WTC11 (cell line): ENCODE results near the gene DMPK. TPM values are rescaled to one million over a fixed set of nuclear protein-coding genes. Genes with fewer than 3 reads are reported as not detected.

Experiments
- ATAC-seq: fragments of 200-7000 bp; cut with Tn5 transposase; 2 replicates; pipeline ENCODE4 v1.10.0; 2021; ENCODE audit warnings: mild to moderate bottlenecking, moderate library complexity
- CTCF ChIA-PET: fragments of 300-600 bp; sonication (Branson Sonifier 250); formaldehyde crosslinking; loops from one replicate; lab custom pipeline; 2021; ENCODE audit warnings: antibody characterized with exemption; lab: Charles Lee
- POLR2A ChIA-PET: fragments of 350-600 bp; sonication (Branson Sonifier 250); formaldehyde crosslinking; loops from one replicate; lab custom pipeline; 2021; ENCODE audit warnings: antibody characterized with exemption; lab: Charles Lee
- DNase-seq: peaks from one replicate; pipeline ENCODE4 v3.0.0; 2021; ENCODE audit warnings: low spot score
- H3K27ac Mint-ChIP-seq: 2 replicates; pipeline ENCODE4 v1.8.0; 2021; ENCODE audit warnings: mixed read lengths
- H3K27me3 Mint-ChIP-seq: 2 replicates; pipeline ENCODE4 v1.8.0; 2021; ENCODE audit warnings: low read depth, mild to moderate bottlenecking, moderate library complexity, mixed read lengths
- H3K36me3 Mint-ChIP-seq: 2 replicates; pipeline ENCODE4 v1.8.0; 2021; ENCODE audit warnings: mixed read lengths
- H3K4me1 Mint-ChIP-seq: 2 replicates; pipeline ENCODE4 v1.8.0; 2022; ENCODE audit warnings: mixed read lengths
- H3K4me3 Mint-ChIP-seq: 2 replicates; pipeline ENCODE4 v1.8.0; 2021; ENCODE audit warnings: mild to moderate bottlenecking, moderate library complexity, mixed read lengths
- H3K9me3 Mint-ChIP-seq: 2 replicates; pipeline ENCODE4 v1.8.0; 2021; ENCODE audit warnings: mixed read lengths
- FOXK1 ChIP-seq: sonication (generic); formaldehyde crosslinking; IDR thresholded peaks from 2 replicates; pipeline ENCODE4 v1.8.0; 2022; ENCODE audit warnings: mild to moderate bottlenecking, moderate library complexity, missing genetic modification reagents
- MYBL2 ChIP-seq: sonication (generic); formaldehyde crosslinking; IDR thresholded peaks from 2 replicates; pipeline ENCODE4 v1.8.1; 2023; ENCODE audit warnings: mild to moderate bottlenecking, moderate library complexity, missing genetic modification reagents
- NFE2L1 ChIP-seq: sonication (generic); formaldehyde crosslinking; IDR thresholded peaks from 2 replicates; pipeline ENCODE4 v1.8.1; 2023; ENCODE audit warnings: missing genetic modification reagents
- NR3C1 ChIP-seq: sonication (generic); formaldehyde crosslinking; conservative IDR thresholded peaks from 2 replicates; pipeline ENCODE4 v1.8.1; 2023; ENCODE audit warnings: low read depth, mild to moderate bottlenecking, missing genetic modification reagents
- SP1 ChIP-seq: sonication (generic); formaldehyde crosslinking; conservative IDR thresholded peaks from 2 replicates; pipeline ENCODE4 v1.8.1; 2022; ENCODE audit warnings: missing genetic modification reagents
- ZNF219 ChIP-seq: sonication (generic); formaldehyde crosslinking; IDR thresholded peaks from 2 replicates; pipeline ENCODE4 v1.8.0; 2023; ENCODE audit warnings: missing genetic modification reagents, mild to moderate bottlenecking, borderline replicate concordance
- total RNA-seq: library from RNA; stranded (reverse); gene quantifications from 3 replicates; pipeline ENCODE4 v1.2.3, GENCODE V29; 2021
- TF ChIP-seq, protein P1 (sequence below): sonication (generic); formaldehyde crosslinking; IDR thresholded peaks from 2 replicates; pipeline ENCODE4 v1.8.0; 2022; ENCODE audit warnings: mild to moderate bottlenecking, missing genetic modification reagents
- TF ChIP-seq, protein P2 (sequence below): sonication (generic); formaldehyde crosslinking; IDR thresholded peaks from 2 replicates; pipeline ENCODE4 v1.8.0; 2022; ENCODE audit warnings: missing genetic modification reagents
- TF ChIP-seq, protein P3 (sequence below): sonication (generic); formaldehyde crosslinking; IDR thresholded peaks from 2 replicates; pipeline ENCODE4 v1.8.0; 2023; ENCODE audit warnings: mild to moderate bottlenecking, missing genetic modification reagents
- TF ChIP-seq, protein P4 (sequence below): sonication (generic); formaldehyde crosslinking; IDR thresholded peaks from 2 replicates; pipeline ENCODE4 v1.8.0; 2022; ENCODE audit warnings: mild to moderate bottlenecking, missing genetic modification reagents
- TF ChIP-seq, protein P5 (sequence below): sonication (generic); formaldehyde crosslinking; conservative IDR thresholded peaks from 2 replicates; pipeline ENCODE4 v1.8.1; 2023; ENCODE audit warnings: mild to moderate bottlenecking, low read depth, missing genetic modification reagents, moderate library complexity
- TF ChIP-seq, protein P6 (sequence below): sonication (generic); formaldehyde crosslinking; IDR thresholded peaks from 2 replicates; pipeline ENCODE4 v1.8.1; 2023; ENCODE audit warnings: mild to moderate bottlenecking, missing genetic modification reagents

DMPK gene
- total RNA-seq, 1 experiment from 2014 or later: 42.7 TPM

DNA sequence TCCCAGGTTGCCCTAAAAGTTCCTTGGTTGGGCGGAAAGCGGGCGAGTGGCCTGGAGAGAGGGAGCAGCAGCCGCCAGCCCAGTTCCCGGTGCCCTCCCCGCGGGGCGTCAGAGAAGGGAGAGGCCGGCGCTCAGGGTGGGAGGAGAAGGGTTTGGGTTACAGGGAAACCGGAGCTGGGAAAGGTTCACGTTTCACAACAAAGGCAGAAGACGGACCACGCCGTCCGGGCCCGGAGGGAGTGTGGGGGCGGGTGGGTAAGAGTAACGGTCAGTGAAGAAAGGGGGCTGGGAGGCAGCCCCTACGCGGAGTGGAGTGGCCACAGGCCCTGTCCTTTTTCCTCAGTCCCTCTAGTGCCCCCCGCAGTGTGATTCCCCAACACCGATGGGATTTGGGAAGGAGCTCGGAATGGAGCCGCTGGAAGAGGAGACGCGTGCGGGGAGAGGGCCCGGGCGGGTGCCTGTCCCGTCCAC, 14.8 kb downstream of the DMPK start (continued):
- TF ChIP-seq, protein P1, sequence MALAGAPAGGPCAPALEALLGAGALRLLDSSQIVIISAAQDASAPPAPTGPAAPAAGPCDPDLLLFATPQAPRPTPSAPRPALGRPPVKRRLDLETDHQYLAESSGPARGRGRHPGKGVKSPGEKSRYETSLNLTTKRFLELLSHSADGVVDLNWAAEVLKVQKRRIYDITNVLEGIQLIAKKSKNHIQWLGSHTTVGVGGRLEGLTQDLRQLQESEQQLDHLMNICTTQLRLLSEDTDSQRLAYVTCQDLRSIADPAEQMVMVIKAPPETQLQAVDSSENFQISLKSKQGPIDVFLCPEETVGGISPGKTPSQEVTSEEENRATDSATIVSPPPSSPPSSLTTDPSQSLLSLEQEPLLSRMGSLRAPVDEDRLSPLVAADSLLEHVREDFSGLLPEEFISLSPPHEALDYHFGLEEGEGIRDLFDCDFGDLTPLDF (CRISPR knock-in tag): no peak
- TF ChIP-seq, protein P2, sequence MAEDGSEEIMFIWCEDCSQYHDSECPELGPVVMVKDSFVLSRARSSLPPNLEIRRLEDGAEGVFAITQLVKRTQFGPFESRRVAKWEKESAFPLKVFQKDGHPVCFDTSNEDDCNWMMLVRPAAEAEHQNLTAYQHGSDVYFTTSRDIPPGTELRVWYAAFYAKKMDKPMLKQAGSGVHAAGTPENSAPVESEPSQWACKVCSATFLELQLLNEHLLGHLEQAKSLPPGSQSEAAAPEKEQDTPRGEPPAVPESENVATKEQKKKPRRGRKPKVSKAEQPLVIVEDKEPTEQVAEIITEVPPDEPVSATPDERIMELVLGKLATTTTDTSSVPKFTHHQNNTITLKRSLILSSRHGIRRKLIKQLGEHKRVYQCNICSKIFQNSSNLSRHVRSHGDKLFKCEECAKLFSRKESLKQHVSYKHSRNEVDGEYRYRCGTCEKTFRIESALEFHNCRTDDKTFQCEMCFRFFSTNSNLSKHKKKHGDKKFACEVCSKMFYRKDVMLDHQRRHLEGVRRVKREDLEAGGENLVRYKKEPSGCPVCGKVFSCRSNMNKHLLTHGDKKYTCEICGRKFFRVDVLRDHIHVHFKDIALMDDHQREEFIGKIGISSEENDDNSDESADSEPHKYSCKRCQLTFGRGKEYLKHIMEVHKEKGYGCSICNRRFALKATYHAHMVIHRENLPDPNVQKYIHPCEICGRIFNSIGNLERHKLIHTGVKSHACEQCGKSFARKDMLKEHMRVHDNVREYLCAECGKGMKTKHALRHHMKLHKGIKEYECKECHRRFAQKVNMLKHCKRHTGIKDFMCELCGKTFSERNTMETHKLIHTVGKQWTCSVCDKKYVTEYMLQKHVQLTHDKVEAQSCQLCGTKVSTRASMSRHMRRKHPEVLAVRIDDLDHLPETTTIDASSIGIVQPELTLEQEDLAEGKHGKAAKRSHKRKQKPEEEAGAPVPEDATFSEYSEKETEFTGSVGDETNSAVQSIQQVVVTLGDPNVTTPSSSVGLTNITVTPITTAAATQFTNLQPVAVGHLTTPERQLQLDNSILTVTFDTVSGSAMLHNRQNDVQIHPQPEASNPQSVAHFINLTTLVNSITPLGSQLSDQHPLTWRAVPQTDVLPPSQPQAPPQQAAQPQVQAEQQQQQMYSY: no peak
- TF ChIP-seq, protein P3, sequence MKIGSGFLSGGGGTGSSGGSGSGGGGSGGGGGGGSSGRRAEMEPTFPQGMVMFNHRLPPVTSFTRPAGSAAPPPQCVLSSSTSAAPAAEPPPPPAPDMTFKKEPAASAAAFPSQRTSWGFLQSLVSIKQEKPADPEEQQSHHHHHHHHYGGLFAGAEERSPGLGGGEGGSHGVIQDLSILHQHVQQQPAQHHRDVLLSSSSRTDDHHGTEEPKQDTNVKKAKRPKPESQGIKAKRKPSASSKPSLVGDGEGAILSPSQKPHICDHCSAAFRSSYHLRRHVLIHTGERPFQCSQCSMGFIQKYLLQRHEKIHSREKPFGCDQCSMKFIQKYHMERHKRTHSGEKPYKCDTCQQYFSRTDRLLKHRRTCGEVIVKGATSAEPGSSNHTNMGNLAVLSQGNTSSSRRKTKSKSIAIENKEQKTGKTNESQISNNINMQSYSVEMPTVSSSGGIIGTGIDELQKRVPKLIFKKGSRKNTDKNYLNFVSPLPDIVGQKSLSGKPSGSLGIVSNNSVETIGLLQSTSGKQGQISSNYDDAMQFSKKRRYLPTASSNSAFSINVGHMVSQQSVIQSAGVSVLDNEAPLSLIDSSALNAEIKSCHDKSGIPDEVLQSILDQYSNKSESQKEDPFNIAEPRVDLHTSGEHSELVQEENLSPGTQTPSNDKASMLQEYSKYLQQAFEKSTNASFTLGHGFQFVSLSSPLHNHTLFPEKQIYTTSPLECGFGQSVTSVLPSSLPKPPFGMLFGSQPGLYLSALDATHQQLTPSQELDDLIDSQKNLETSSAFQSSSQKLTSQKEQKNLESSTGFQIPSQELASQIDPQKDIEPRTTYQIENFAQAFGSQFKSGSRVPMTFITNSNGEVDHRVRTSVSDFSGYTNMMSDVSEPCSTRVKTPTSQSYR (CRISPR knock-in tag): no peak
- TF ChIP-seq, protein P4, sequence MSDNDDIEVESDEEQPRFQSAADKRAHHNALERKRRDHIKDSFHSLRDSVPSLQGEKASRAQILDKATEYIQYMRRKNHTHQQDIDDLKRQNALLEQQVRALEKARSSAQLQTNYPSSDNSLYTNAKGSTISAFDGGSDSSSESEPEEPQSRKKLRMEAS (CRISPR knock-in tag): peak; percentile 69; the same call in 1 of the 2 replicates
- peak; percentile 66 for TF ChIP-seq SP1 (CRISPR knock-in tag)
- TF ChIP-seq FOXK1 (CRISPR knock-in tag): peak; percentile 99
- TF ChIP-seq ZNF219: no peak
- TF ChIP-seq MYBL2 (CRISPR knock-in tag): peak; percentile 46; the same call in 1 of the 2 replicates
- TF ChIP-seq, protein P5, sequence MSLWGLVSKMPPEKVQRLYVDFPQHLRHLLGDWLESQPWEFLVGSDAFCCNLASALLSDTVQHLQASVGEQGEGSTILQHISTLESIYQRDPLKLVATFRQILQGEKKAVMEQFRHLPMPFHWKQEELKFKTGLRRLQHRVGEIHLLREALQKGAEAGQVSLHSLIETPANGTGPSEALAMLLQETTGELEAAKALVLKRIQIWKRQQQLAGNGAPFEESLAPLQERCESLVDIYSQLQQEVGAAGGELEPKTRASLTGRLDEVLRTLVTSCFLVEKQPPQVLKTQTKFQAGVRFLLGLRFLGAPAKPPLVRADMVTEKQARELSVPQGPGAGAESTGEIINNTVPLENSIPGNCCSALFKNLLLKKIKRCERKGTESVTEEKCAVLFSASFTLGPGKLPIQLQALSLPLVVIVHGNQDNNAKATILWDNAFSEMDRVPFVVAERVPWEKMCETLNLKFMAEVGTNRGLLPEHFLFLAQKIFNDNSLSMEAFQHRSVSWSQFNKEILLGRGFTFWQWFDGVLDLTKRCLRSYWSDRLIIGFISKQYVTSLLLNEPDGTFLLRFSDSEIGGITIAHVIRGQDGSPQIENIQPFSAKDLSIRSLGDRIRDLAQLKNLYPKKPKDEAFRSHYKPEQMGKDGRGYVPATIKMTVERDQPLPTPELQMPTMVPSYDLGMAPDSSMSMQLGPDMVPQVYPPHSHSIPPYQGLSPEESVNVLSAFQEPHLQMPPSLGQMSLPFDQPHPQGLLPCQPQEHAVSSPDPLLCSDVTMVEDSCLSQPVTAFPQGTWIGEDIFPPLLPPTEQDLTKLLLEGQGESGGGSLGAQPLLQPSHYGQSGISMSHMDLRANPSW: no peak

DNA sequence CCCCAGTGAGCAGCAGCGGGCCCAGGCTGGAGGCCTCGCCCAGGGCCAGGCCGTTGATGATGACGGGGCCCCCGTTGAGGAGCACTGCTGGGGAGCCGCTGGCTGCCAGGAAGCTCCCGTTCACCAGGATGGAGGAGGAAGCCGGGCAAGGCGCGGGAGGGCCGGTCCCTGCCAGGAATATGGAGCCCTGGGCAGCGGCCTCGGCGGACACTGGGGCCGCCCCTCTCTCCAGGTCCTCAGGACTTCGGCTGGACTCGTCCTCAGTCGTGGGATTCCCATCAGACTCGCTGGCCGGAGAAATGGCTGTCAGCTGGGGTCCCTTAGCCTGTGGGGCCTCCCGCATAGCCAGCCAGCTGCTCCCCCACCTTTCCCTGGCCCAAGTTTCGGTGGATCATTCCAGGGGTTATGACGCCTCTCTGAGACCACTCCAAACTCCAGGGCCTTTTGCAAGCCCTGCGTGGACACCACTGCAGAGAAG, 15.4 kb downstream of the DMPK start:
- no peak for TF ChIP-seq NR3C1 (CRISPR knock-in tag)
- TF ChIP-seq NFE2L1: no peak
- TF ChIP-seq, protein P5: no peak
- TF ChIP-seq, protein P6, sequence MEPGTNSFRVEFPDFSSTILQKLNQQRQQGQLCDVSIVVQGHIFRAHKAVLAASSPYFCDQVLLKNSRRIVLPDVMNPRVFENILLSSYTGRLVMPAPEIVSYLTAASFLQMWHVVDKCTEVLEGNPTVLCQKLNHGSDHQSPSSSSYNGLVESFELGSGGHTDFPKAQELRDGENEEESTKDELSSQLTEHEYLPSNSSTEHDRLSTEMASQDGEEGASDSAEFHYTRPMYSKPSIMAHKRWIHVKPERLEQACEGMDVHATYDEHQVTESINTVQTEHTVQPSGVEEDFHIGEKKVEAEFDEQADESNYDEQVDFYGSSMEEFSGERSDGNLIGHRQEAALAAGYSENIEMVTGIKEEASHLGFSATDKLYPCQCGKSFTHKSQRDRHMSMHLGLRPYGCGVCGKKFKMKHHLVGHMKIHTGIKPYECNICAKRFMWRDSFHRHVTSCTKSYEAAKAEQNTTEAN (CRISPR knock-in tag): no peak
- TF ChIP-seq, all 79 proteins: peak for 0
- peak overlapping the region; percentile 79 for H3K4me3 Mint-ChIP-seq
- ATAC-seq: no peak
- peaks cover 22% of the 10 kb centered on the region for H3K4me1 Mint-ChIP-seq
- peak; percentile 29 for DNase-seq
- POLR2A ChIA-PET: interaction anchor here (0.7 to 4.8 kb wide), 6 partner anchors 32 to 74 kb away, joined by 3 to 115 read pairs (median 5); partner anchors contain the start of genes FBXO46, QPCTL and SNRPD2
- H3K27me3 Mint-ChIP-seq: no peaks in the 10 kb centered on the region
- no peaks in the 10 kb centered on the region for H3K9me3 Mint-ChIP-seq
- H3K36me3 Mint-ChIP-seq: no peaks in the 10 kb centered on the region
- CTCF ChIA-PET: interaction anchor here (0.6 to 5.6 kb wide), 12 partner anchors 13 to 310 kb away, joined by 3 to 175 read pairs (median 6); partner anchors contain the start of genes DMPK, QPCTL and SNRPD2
- peak overlapping the region; percentile 32; the same call in 1 of the 2 replicates for H3K27ac Mint-ChIP-seq
